HG03442 (cell line): ENCODE results near the gene DEK.
"Not testable (repeated sequence)": the region's sequence is repeated elsewhere in the genome, so short reads cannot be mapped to it uniquely, and the experiment has no call there.

ENCODE experiments used
- ATAC-seq: cut with Tn5 transposase; IDR thresholded peaks from one replicate; pipeline ENCODE4 v1.9.1; 2021; ENCODE audit warnings: mild to moderate bottlenecking, moderate library complexity; ENCODE audit not compliant: unreplicated experiment

Gene DEK

DNA sequence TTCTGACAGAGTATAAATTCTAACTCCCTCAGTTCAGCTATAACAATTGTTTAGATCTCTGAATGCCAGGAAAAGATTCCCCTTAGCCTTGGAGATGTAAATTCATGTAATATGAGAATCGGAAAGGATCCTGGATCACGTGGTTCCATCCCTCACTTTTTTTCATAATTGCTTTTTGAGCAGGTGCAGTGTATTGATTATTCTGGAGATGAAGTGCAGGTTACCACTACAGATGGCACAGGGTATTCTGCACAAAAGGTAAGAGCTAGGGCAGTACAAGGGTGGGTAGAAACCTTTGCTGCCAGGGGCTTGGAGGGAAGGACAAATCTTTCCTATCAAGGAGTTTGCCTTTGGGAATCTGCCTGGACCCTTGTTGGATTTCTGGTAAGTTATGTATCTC is 56.4 kb downstream of the DEK start:
- no peak for ATAC-seq

DNA sequence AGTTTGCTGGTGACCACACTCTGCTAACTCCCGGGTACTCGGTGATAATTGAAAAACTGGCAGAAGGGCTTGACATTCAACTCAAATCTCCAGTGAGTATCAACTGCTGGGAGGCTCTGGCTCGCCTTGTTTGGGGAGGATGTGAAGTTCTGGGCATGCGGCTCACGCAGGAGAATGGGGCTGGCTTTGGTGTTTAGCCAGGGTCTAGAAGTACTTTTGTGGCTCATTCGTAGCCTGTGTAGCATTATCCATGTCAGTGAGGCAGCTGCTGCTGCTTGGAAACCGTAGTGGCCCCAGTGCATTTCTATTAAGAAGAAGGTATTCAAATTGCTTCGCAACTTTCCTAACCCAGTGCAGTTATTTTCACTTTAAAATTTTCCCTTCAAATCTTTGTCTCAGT is 56.9 kb downstream of the DEK start:
- ATAC-seq: no peak

DNA sequence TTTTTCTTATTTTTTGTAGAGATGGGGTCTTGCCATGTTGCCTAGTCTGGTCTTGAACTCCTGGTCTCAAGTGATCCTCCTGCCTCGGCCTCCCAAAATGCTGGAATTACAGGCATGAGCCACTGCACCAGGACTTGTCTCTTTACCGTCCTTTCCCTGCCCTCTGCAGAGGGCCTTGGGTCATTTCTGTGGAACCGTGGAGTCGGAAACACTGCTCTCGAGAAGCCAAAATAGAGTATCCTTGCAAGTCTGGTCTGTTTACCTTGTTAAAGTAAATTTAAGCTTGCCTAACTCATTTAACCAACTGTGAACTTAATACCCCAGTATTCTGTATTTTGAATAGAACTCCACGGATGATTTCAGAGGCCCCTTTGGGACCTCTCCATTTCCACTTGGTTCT is 57.7 kb downstream of the DEK start:
- ATAC-seq: no peak

DNA sequence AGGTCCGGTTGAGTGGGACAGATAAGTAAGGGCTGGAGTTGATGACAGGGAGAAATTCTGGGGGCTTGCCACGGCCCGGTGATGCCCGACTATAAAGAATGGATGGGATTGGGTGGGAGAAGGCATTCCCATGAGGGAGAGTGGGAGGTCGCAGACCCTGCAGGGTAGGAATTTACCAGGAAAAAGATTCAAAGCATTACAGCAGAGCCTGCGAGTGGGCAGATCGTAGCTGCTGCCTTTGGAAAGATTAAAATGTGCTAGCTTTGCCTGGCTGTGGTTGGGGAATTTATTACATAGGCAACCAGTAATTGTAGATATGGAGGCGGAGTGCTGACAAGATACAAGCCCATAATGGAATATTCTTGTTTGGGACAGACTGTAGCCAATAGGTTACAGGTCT is 59.6 kb downstream of the DEK start:
- no peak for ATAC-seq

DNA sequence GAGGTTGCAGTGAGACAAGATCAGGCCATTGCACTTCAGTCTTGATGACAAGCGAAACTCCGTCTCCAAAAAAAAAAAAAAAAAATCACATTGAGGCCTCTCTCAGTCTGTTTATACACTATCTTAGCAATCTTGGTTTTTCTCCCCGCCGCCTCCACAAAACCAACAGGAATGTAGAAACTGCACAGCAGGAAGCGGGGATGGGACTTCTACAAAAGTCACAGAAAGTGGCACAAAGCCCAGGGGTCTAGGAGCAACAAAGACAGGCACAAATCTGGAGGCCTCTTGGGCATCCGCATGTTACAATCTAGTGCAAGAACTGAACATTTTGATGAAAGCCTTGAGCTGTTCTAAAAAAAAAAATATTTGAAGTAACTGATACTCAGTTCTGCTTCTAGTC is 60.5 kb downstream of the DEK start:
- no peak for ATAC-seq

DNA sequence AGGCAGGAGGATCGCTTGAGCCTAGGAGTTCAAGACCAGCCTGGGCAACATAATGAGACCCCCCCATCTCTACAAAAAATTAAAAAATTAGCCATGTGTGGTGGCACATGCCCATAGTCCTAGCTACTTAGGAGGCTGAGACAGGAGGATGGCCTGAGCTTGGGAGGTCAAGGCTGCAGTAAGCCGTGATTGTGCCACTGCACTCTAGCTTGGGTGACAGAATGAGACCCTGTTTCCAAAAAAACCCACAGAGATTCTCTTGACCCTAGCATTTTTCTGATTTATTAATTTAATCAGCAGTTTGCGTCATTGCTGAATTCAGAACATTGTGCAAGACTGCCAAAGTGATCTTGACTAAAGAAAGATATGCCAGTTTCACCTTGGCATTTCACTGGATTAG is 72.3 kb downstream of the DEK start:
- ATAC-seq: no peak

DNA sequence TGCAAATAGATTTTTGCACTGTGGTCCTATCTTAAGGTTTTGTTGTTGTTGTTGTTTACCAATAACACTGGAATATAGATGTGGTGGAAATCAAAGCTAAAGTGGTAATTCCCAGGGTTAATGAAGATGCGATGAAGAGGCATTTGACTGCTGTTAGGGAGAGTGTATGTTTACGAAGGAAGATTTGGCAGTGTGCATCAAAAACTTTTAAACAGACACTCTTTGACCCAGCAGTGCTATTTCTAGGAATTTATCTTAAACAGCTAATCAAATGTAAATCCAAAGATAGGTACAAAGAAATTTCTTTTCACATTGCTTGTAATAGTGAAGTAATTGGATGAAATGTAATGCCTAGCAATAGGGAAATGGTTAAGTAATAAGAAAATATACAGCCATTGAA is 75.1 kb downstream of the DEK start:
- no peak for ATAC-seq

DNA sequence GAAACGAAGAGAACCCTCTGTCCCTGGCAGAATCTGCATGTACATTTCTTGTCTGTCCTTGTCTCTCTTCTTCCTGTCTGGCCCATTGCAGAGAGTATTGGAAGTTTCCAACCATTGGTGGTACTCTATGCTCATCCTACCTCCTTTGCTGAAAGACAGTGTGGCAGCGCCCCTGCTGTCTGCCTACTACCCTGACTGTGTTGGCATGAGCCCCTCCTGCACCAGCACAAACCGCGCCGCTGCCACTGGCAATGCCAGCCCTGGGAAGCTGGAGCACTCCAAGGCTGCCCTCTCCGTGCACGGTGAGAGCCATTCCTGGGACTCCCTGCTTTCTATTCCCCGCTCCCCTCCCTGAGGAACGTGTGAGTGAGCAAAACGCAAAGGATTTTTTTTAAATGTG is 76.6 kb downstream of the DEK start:
- ATAC-seq: no peak

DNA sequence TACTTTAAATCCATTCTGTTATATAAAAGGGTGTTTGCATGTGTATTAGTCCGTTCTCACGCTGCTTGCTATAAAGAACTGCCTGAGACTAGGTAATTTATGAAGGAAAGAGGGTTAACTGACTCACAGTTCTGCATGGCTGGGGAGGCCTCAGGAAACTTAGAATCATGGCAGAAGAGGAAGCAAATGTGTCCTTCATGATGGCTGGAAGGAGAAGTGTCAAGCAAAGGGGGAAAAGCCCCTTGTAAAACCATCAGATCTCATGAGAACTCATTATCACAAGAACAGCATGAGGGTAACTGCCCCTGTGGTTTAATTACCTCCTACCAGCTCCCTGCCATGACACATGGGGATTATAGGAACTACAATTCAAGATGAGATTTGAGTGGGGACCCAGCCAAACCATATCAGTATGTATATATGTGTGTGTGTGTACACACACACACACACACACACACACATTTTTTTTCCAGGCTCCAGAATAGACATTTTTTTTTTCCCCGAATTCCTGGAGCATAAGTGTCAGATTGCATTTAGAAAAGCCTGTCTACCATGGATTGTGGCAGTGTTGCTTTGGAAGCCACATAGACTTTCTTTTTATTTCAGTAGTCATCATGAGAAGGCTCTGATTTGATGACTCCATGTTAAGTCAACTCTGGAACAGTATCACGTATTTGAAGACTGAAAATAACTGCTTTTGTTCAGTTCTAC is 77.6 kb downstream of the DEK start:
- ATAC-seq: no peak

DNA sequence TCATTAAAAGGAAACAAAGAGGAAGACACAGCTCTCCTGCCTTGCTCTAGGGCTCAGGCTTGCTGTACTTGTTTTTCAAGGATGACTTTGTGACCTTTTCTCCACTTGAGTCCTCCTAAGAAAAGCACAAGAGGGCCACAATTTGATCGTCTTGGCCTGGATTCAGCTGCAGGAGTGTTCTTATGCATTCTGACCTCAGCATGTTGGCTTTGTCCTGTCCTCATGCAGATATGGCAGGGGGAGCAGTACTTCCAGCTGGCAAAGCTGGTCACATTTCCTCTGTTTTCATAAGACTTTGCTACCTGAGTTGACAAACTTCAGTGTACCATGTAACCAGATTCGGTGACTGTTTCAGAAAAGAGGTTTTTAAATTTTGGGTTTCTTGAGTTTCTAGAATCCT is 78.3 kb downstream of the DEK start:
- ATAC-seq: no peak

DNA sequence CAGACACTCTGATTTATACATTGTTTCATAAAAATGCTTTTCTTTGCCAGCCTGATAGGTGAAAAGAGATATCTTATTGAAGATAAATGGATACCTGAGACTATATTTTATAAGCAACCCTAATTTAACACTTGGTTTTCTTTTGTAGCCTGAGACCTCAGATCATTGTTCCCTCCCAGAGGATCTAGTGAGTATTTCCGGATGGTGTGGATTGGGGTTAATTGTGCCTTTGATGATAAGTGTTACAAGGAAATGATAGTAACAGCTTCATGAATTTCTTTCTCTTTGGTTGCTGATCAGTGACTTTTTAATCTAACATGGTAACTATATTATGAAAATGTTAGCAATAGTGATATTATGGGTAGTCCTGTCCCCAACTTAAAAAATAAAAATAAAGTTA is 78.7 kb downstream of the DEK start:
- ATAC-seq: no peak

DNA sequence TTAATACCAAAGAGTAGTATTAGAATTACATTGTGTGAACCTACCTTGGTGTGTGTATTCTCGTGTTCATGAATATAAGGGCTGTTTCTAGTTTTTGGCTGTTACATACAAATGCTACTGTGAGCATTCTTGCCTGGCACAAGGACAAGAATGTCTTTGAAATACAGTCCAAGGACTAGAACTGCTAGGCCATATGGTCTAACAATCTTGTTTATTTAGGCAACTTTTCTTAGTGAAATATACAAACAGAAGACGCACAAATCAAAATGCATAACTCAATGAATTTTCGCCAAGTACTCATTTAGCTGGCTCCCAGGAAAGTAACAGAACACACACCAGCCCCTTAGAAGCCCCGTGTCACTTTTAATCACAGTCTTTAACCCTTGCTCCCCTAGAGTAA is 80.6 kb downstream of the DEK start:
- ATAC-seq: no peak

DNA sequence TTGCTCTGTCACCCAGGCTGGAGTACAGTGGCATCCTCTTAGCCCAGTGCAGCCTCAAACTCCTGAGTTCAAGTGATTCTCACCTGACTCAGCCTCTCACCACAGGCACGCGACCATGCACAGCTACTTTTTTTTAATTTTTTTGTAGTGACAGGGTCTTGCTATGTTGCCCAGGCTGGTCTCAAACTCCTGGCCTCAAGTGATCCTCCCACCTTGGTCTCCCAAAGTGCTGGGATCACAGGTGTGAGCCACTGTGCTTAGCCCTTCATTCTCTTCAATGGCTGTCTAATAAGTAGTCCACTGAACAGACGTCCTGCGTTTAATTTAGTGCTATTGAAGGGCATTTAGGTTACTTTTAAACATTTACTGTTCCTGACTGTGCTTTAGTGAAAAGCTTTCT is 81.8 kb downstream of the DEK start:
- ATAC-seq: no peak

DNA sequence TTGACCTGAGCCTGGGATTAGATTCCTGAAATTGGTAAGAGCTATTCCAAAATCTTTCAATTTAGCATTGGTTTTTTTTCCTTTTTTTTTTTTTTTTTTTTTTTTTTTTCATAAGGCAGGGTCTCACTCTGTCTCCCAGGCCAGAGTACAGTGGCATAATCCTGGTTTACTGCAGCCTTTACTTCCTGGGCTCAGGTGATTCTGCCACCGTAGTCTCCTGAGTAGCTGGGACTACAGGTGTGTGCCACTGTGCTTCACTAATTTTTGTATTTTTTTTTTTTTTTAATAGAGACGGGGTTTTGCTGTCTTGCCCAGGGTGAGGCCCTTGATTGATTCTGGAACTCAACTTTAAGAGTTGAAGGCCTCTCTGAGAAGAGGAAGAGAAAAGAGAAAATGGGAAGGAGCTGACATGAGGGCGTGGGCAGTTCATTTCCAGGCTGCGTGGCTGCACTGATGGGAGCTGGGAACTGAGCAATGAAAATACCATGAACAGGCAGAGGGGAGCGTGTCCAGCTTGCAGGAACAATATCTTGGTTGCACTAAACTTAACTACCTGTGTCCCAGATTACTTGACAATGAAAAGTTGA is 84.5 kb downstream of the DEK start:
- ATAC-seq: no peak

DNA sequence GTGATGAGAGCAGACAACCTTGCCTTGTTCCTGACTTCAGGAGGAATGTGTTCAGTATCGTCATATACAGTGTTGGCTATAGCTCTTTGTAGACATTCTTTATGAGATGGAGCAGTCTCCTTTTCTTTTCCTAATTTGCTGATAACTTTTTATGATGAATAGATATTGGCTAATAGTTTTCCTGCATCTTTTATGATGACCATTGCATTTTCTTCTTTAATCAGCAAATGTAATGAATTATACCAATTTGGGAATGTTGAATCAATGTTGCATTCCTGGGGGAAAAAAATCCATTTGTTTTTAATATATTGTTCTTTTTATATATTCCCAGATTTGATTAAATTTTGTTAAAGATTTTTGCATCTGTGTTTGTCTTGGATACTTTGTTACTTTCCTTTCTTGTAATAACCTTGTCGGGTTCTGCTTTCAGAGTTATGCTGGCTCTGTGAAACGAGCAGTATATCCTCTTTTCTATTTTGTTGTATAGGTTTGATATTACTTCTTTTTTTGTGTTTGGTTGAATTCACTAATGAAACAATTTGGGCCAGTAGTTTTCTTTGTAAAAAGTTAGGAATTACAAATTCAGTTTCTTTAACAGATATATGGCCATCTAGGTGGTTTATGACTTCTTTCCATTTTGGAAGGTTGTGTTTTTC is 85.2 kb downstream of the DEK start:
- no peak for ATAC-seq

DNA sequence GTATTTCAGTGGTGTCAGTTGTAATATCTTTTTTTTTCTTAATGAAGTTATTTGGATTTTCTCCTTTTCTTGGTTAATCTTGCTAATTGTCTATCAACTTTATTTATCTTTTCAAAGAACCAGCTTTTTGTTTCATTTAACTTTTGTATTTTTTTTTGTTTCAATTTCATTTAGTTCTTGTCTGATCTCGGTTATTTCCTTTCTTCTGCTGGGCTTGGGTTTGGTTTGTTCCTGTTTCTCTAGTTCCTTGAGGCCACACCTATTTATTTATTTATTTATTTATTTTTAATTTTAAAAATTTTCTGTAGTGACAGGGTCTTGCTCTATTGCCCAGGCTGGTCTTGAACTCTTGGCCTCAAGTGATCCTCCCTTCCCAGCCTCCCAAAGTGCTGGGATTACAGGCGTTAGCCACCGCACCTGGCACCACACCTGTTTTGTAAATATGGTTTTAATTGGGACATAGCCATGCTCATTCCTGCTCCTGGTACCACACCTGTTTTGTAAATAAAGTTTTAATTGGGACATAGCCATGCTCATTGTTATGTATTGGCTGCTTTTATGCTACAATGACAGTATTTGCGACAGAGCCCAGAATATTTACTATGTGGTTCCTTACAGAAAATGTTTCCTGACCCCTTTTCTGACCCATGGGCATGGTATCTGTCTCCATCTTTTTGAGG is 86.9 kb downstream of the DEK start:
- ATAC-seq: no peak

DNA sequence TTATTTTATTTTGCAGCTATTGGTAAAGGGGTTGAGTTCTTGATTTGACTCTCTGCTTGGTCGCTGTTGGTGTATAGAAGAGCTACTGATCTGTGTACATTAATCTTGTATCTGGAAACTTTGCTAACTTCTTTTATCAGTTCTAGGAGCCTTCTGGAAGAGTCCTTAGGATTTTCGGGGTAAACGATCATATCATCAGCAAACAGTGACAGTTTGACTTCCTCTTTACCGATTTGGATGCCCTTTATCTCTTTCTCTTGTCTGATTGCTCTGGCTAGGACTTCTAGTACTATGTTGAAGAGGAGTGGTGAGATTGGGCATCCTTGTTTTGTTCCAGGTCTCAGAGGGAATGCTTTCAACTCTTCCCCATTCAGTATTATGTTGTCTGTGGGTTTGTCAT is 88.1 kb downstream of the DEK start:
- ATAC-seq: not testable (repeated sequence)
